HL-60 (cell line): Measurements from ENCODE around the gene BBOF1.

Source experiments
- GABPA ChIP-seq: IDR thresholded peaks from 2 replicates; pipeline ENCODE4 v1.6.1; 2012; ENCODE audit warnings: low read depth
- POLR2AphosphoS5 ChIP-seq: IDR thresholded peaks from 2 replicates; pipeline ENCODE4 v1.6.1; 2012; ENCODE audit warnings: low read depth
- TF ChIP-seq, protein P1 (sequence below): IDR thresholded peaks from one replicate; pipeline ENCODE4 v1.5.1; 2011; ENCODE audit warnings: low read length, control low read depth, inconsistent platforms; ENCODE audit not compliant: insufficient read depth
- TF ChIP-seq, protein P2 (sequence below): IDR thresholded peaks from 2 replicates; pipeline ENCODE4 v1.6.1; 2012; ENCODE audit warnings: low read depth; ENCODE audit not compliant: insufficient replicate concordance

DNA sequence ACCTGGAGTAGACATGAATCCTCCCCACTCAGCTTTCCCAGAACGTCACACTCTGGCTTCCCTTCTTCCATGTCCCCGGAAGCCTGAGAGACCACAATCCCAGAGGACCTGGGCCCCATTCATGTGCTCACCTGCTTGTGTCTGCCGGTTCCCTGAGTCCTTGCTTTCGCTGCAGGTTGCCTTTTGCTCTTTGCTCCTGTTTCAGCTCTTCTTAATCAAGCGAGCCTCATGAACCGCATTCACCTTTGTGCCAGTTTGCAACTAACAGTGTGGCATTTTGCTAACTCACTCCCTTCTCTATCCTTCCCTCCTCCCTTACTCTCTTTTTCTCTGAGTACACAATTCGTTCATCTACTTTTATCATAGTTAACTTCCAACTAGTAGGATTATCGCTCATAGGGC is 23.2 kb upstream of the BBOF1 start:
- TF ChIP-seq, protein P1, sequence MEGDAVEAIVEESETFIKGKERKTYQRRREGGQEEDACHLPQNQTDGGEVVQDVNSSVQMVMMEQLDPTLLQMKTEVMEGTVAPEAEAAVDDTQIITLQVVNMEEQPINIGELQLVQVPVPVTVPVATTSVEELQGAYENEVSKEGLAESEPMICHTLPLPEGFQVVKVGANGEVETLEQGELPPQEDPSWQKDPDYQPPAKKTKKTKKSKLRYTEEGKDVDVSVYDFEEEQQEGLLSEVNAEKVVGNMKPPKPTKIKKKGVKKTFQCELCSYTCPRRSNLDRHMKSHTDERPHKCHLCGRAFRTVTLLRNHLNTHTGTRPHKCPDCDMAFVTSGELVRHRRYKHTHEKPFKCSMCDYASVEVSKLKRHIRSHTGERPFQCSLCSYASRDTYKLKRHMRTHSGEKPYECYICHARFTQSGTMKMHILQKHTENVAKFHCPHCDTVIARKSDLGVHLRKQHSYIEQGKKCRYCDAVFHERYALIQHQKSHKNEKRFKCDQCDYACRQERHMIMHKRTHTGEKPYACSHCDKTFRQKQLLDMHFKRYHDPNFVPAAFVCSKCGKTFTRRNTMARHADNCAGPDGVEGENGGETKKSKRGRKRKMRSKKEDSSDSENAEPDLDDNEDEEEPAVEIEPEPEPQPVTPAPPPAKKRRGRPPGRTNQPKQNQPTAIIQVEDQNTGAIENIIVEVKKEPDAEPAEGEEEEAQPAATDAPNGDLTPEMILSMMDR: no peak
- TF ChIP-seq, protein P2, sequence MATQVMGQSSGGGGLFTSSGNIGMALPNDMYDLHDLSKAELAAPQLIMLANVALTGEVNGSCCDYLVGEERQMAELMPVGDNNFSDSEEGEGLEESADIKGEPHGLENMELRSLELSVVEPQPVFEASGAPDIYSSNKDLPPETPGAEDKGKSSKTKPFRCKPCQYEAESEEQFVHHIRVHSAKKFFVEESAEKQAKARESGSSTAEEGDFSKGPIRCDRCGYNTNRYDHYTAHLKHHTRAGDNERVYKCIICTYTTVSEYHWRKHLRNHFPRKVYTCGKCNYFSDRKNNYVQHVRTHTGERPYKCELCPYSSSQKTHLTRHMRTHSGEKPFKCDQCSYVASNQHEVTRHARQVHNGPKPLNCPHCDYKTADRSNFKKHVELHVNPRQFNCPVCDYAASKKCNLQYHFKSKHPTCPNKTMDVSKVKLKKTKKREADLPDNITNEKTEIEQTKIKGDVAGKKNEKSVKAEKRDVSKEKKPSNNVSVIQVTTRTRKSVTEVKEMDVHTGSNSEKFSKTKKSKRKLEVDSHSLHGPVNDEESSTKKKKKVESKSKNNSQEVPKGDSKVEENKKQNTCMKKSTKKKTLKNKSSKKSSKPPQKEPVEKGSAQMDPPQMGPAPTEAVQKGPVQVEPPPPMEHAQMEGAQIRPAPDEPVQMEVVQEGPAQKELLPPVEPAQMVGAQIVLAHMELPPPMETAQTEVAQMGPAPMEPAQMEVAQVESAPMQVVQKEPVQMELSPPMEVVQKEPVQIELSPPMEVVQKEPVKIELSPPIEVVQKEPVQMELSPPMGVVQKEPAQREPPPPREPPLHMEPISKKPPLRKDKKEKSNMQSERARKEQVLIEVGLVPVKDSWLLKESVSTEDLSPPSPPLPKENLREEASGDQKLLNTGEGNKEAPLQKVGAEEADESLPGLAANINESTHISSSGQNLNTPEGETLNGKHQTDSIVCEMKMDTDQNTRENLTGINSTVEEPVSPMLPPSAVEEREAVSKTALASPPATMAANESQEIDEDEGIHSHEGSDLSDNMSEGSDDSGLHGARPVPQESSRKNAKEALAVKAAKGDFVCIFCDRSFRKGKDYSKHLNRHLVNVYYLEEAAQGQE: no peak
- no peak for TF ChIP-seq GABPA
- TF ChIP-seq POLR2AphosphoS5: no peak
